Neural cell (in vitro differentiated cells): ENCODE results near the gene FBXO21. TPM values are rescaled to one million over a fixed set of nuclear protein-coding genes. Genes with fewer than 3 reads are reported as not detected.

Experiments
- H2AFZ ChIP-seq: fragments of 200-600, 300-800 bp; sonication (generic), shearing (Covaris generic); 2 replicates; pipeline ENCODE4 v1.6.0; 2014; ENCODE audit warnings: low read depth, mild to moderate bottlenecking, antibody characterized with exemption, low read length, moderate library complexity
- H3F3A ChIP-seq: fragments of 200-600 bp; shearing (Covaris generic); 2 replicates; pipeline ENCODE4 v1.6.1; 2016; ENCODE audit warnings: mild to moderate bottlenecking, moderate library complexity, mixed read lengths, antibody characterized with exemption, low read length; ENCODE audit not compliant: insufficient read depth, poor library complexity, severe bottlenecking
- H3K27ac ChIP-seq: fragments of 200-600, 300-800 bp; sonication (generic), shearing (Covaris generic); 2 replicates; pipeline ENCODE4 v1.5.1; 2014; ENCODE audit warnings: mild to moderate bottlenecking, low read length, moderate library complexity
- H3K27me3 ChIP-seq: fragments of 300-800, 200-600 bp; sonication (generic), shearing (Covaris generic); 2 replicates; pipeline ENCODE4 v1.6.0; 2014; ENCODE audit warnings: mild to moderate bottlenecking, low read depth, low read length, moderate library complexity; ENCODE audit not compliant: insufficient read depth
- H3K36me3 ChIP-seq: fragments of 300-800, 200-600 bp; sonication (generic), shearing (Covaris generic); 2 replicates; pipeline ENCODE4 v1.5.1; 2014; ENCODE audit warnings: mild to moderate bottlenecking, antibody characterized with exemption, low read length, moderate library complexity; ENCODE audit not compliant: insufficient read depth
- H3K4me2 ChIP-seq: fragments of 300-800, 200-600 bp; sonication (generic), shearing (Covaris generic); 2 replicates; pipeline ENCODE4 v1.6.0; 2014; ENCODE audit warnings: mild to moderate bottlenecking, low read length
- H3K4me3 ChIP-seq: fragments of 300-800, 200-600 bp; sonication (generic), shearing (Covaris generic); 2 replicates; pipeline ENCODE4 v1.5.1; 2014; ENCODE audit warnings: mild to moderate bottlenecking, low read length, moderate library complexity
- H3K79me2 ChIP-seq: fragments of 200-600 bp; shearing (Covaris generic); replicated peaks from 2 replicates; pipeline ENCODE4 v1.6.0; 2014; ENCODE audit warnings: mild to moderate bottlenecking, low read length, moderate library complexity; ENCODE audit not compliant: insufficient read depth
- H3K9ac ChIP-seq: fragments of 300-800, 200-600 bp; sonication (generic), shearing (Covaris generic); 2 replicates; pipeline ENCODE4 v1.6.1; 2016; ENCODE audit warnings: mild to moderate bottlenecking, low read length, mixed read lengths
- H3K9me2 ChIP-seq: fragments of 200-600 bp; shearing (Covaris generic); 2 replicates; pipeline ENCODE4 v1.6.1; 2016; ENCODE audit warnings: mild to moderate bottlenecking, low read length, mixed read lengths; ENCODE audit not compliant: insufficient read depth
- H3K9me3 ChIP-seq: fragments of 200-600, 300-800 bp; sonication (generic), shearing (Covaris generic); 2 replicates; pipeline ENCODE4 v1.6.1; 2016; ENCODE audit warnings: mild to moderate bottlenecking, mixed run types, low read length, moderate library complexity, mixed read lengths
- H4K20me1 ChIP-seq: fragments of 200-600 bp; shearing (Covaris generic); 2 replicates; pipeline ENCODE4 v1.6.1; 2016; ENCODE audit warnings: mild to moderate bottlenecking, mixed run types; ENCODE audit not compliant: insufficient read depth
- CTCF ChIP-seq: fragments of 450-650 bp; IDR thresholded peaks from 2 replicates; pipeline ENCODE4 v1.5.1; 2014; ENCODE audit warnings: antibody characterized with exemption, mild to moderate bottlenecking, moderate library complexity; ENCODE audit not compliant: poor library complexity, severe bottlenecking
- EP300 ChIP-seq: fragments of 450-650 bp; conservative IDR thresholded peaks from 2 replicates; pipeline ENCODE4 v1.6.1; 2014; ENCODE audit warnings: antibody characterized with exemption, mild to moderate bottlenecking, moderate library complexity; ENCODE audit not compliant: poor library complexity, severe bottlenecking
- EZH2 ChIP-seq: fragments of 200-600, 300-800 bp; shearing (Covaris generic), sonication (generic); IDR thresholded peaks from 2 replicates; pipeline ENCODE4 v1.6.1; 2014; ENCODE audit warnings: antibody characterized with exemption, low read length, borderline replicate concordance, mild to moderate bottlenecking; ENCODE audit not compliant: insufficient read depth, poor library complexity, severe bottlenecking
- MXI1 ChIP-seq: fragments of 450-650 bp; conservative IDR thresholded peaks from 2 replicates; pipeline ENCODE4 v1.6.1; 2014; ENCODE audit warnings: antibody characterized with exemption, mild to moderate bottlenecking; ENCODE audit not compliant: poor library complexity, severe bottlenecking
- POLR2AphosphoS5 ChIP-seq: IDR thresholded peaks from 2 replicates; pipeline ENCODE4 v1.6.1; 2012
- RAD21 ChIP-seq: fragments of 450-650 bp; conservative IDR thresholded peaks from 2 replicates; pipeline ENCODE4 v1.6.1; 2014; ENCODE audit warnings: antibody characterized with exemption, mild to moderate bottlenecking, moderate library complexity
- REST ChIP-seq: IDR thresholded peaks from 2 replicates; pipeline ENCODE4 v1.6.1; 2012; ENCODE audit warnings: borderline replicate concordance
- SMC3 ChIP-seq: fragments of 450-650 bp; conservative IDR thresholded peaks from 2 replicates; pipeline ENCODE4 v1.6.1; 2014; ENCODE audit warnings: antibody characterized with exemption, mild to moderate bottlenecking, moderate library complexity; ENCODE audit not compliant: poor library complexity
- TAF1 ChIP-seq: IDR thresholded peaks from 2 replicates; pipeline ENCODE4 v1.6.1; 2012; ENCODE audit warnings: low read depth
- polyA plus RNA-seq: library from polyadenylated mRNA; depleted of rRNA; stranded (reverse); fragments of >200 nt; gene quantifications from 2 replicates; pipeline ENCODE4 v1.2.3, GENCODE V29; 2014

FBXO21 gene
- polyA plus RNA-seq, 1 donor from 2014 or later, result 127 TPM

- H2AFZ ChIP-seq, result no peak overlapping the region
- no peak overlapping the region for H3K27ac ChIP-seq
- H3F3A ChIP-seq, result no peaks in the 10 kb centered on the region
- no peaks in the 10 kb centered on the region for H3K9me3 ChIP-seq
- H3K9me2 ChIP-seq, result no peaks in the 10 kb centered on the region
- H3K79me2 ChIP-seq, result no peaks in the 10 kb centered on the region
- H3K36me3 ChIP-seq, result peaks cover 12% of the 10 kb centered on the region
- H3K27me3 ChIP-seq, result no peaks in the 10 kb centered on the region
- no peak overlapping the region for H3K4me2 ChIP-seq
- H3K4me3 ChIP-seq, result no peak overlapping the region
- TF ChIP-seq CTCF (no peak), RAD21 (no peak), REST (no peak), MXI1 (no peak), EZH2 (no peak), SMC3 (no peak), EP300 (no peak), TAF1 (no peak), POLR2AphosphoS5 (no peak)
- no peaks in the 10 kb centered on the region for H4K20me1 ChIP-seq
- H3K9ac ChIP-seq, result no peak overlapping the region
Observed at GRCh38 chr12:117151403-117152031, 38.8 kb downstream of the FBXO21 start.

GRCh38 chr12:117149431-117149830 lies 40.8 kb downstream of the FBXO21 start:
- Histone ChIP-seq H3K79me2 (no peaks in the 10 kb centered on the region), H3K9me2 (no peaks in the 10 kb centered on the region), H3K27me3 (no peaks in the 10 kb centered on the region), H3K9ac (no peak overlapping the region), H4K20me1 (no peaks in the 10 kb centered on the region), H3K36me3 (peaks cover 6% of the 10 kb centered on the region), H3F3A (no peaks in the 10 kb centered on the region), H3K9me3 (no peaks in the 10 kb centered on the region), H2AFZ (no peak overlapping the region), H3K4me2 (no peak overlapping the region), H3K4me3 (no peak overlapping the region), H3K27ac (no peak overlapping the region)
- TF ChIP-seq EP300 (no peak), RAD21 (no peak), POLR2AphosphoS5 (no peak), REST (no peak), EZH2 (no peak), MXI1 (no peak), SMC3 (no peak), CTCF (no peak), TAF1 (no peak)
